Endothelial cell of umbilical vein (primary cell): ENCODE measurements around the gene TCF7. TPM values are rescaled to one million over a fixed set of nuclear protein-coding genes. Genes with fewer than 3 reads are reported as not detected.

Experiments used
- BruUV-seq: library from RNA; stranded (reverse); fragments of 400-500 nt; replicated peaks from 2 replicates; lab custom pipeline; 2021; lab: Mats Ljungman, UMichigan
- CTCF ChIA-PET: fragments of 300-600, 350-600 bp; sonication (Branson Sonifier 250); formaldehyde crosslinking; loops from one replicate; lab custom pipeline; 2021; ENCODE audit warnings: antibody characterized with exemption, inconsistent platforms; lab: Charles Lee
- POLR2A ChIA-PET: fragments of 300-600, 350-600 bp; sonication (Branson Sonifier 250); formaldehyde crosslinking; loops from one replicate; lab custom pipeline; 2021; ENCODE audit warnings: antibody characterized with exemption, inconsistent platforms; lab: Charles Lee
- DNase-seq: peaks from one replicate; pipeline ENCODE4 v3.0.0-alpha.2; 2011; ENCODE audit warnings: low read depth, low spot score
- FAIRE-seq: peaks from 2 replicates; lab custom pipeline; 2011; peaks lifted over from hg19 to GRCh38; lab: Jason Lieb, UNC
- H2AFZ ChIP-seq: 2 replicates; pipeline ENCODE4 v1.6.0; 2012; ENCODE audit warnings: low read depth, low read length, control low read depth, inconsistent platforms
- H3K27ac ChIP-seq: 2 replicates; pipeline ENCODE4 v1.5.1; 2011; ENCODE audit warnings: low read depth, mild to moderate bottlenecking, control low read depth, low read length, moderate library complexity; ENCODE audit not compliant: insufficient read depth
- H3K27me3 ChIP-seq, 2 experiments: 2 replicates each; pipeline versions ENCODE4 v1.6.0 to v1.6.1; 2011; ENCODE audit warnings: low read length in 2 of 2, mixed read lengths in 1 of 2; ENCODE audit not compliant: control insufficient read depth in 2 of 2, insufficient read depth in 2 of 2
- H3K36me3 ChIP-seq, 2 experiments: 2 replicates in 1 of 2; 3 replicates in 1 of 2; pipeline ENCODE4 v1.5.1; 2011; ENCODE audit warnings: low read length in 2 of 2, mild to moderate bottlenecking in 1 of 2, moderate library complexity in 1 of 2; ENCODE audit not compliant: control insufficient read depth in 2 of 2, insufficient read depth in 2 of 2; ENCODE audit errors: extremely low read depth in 1 of 2
- H3K4me1 ChIP-seq: 3 replicates; pipeline ENCODE4 v1.5.1; 2011; ENCODE audit warnings: mild to moderate bottlenecking, low read length; ENCODE audit not compliant: control insufficient read depth, insufficient read depth; ENCODE audit errors: extremely low read depth
- H3K4me2 ChIP-seq: 2 replicates; pipeline ENCODE4 v1.6.1; 2011; ENCODE audit warnings: low read length, control low read depth, mixed read lengths; ENCODE audit not compliant: insufficient read depth
- H3K4me3 ChIP-seq, 3 experiments: fragments of 200-600 bp in 1 of 3; sonication (generic), shearing (Covaris generic) in 1 of 3; replicated peaks in 1 of 3; 2 replicates each; pipeline ENCODE4 v1.5.1; 2011 to 2016; ENCODE audit warnings: control low read depth in 3 of 3, low read length in 3 of 3, mild to moderate bottlenecking in 2 of 3, inconsistent platforms in 1 of 3, low read depth in 1 of 3, moderate library complexity in 1 of 3; ENCODE audit not compliant: insufficient read depth in 1 of 3
- H3K79me2 ChIP-seq: 2 replicates; pipeline ENCODE4 v1.6.0; 2012; ENCODE audit warnings: low read length, inconsistent platforms; ENCODE audit not compliant: control insufficient read depth, insufficient read depth
- H3K9ac ChIP-seq: replicated peaks from 2 replicates; pipeline ENCODE3; 2011; ENCODE audit warnings: low read length, control low read depth; ENCODE audit not compliant: insufficient read depth; ENCODE audit errors: extremely low read depth
- H3K9me1 ChIP-seq: replicated peaks from 3 replicates; pipeline ENCODE4 v1.6.0; 2011; ENCODE audit warnings: mild to moderate bottlenecking, low read length; ENCODE audit not compliant: control insufficient read depth, insufficient read depth; ENCODE audit errors: extremely low read depth
- H3K9me3 ChIP-seq: replicated peaks from 2 replicates; pipeline ENCODE4 v1.5.1; 2012; ENCODE audit warnings: low read length, inconsistent platforms; ENCODE audit not compliant: control insufficient read depth, insufficient read depth
- H4K20me1 ChIP-seq: replicated peaks from 2 replicates; pipeline ENCODE3; 2011; ENCODE audit warnings: mild to moderate bottlenecking, low read length; ENCODE audit not compliant: control insufficient read depth, insufficient read depth; ENCODE audit errors: extremely low read depth
- FOS ChIP-seq: IDR thresholded peaks from 2 replicates; pipeline ENCODE4 v1.6.1; 2011; ENCODE audit warnings: mild to moderate bottlenecking, low read length, moderate library complexity, borderline replicate concordance; ENCODE audit not compliant: insufficient read depth
- JUN ChIP-seq: IDR thresholded peaks from 2 replicates; pipeline ENCODE4 v1.6.1; 2011; ENCODE audit warnings: borderline replicate concordance, low read depth; ENCODE audit not compliant: insufficient read length, insufficient read depth
- MYC ChIP-seq: IDR thresholded peaks from one replicate; pipeline ENCODE4 v1.6.1; 2011; ENCODE audit warnings: mild to moderate bottlenecking, low read depth, low read length
- POLR2AphosphoS5 ChIP-seq: IDR thresholded peaks from 2 replicates; pipeline ENCODE4 v1.6.1; 2012; ENCODE audit warnings: low read depth, mild to moderate bottlenecking, control low read depth, low read length, moderate library complexity; ENCODE audit not compliant: insufficient read depth
- dilution Hi-C: fragments of 300-500 bp; cut with MboI; formaldehyde crosslinking; loops from one replicate; pipeline ENCODE4 v1.15.0; 2019; ENCODE audit warnings: low sequenced_read_pairs; ENCODE audit not compliant: extremely low pct_ligation_motif_present
- intact Hi-C: fragments of 100-400 bp; cut with micrococcal nuclease; formaldehyde crosslinking; loops from one replicate; pipeline ENCODE4 v1.10.0; 2022
- polyA plus RNA-seq, 4 experiments: library from polyadenylated mRNA; depleted of rRNA in 3 of 4; stranded (reverse) in 3 of 4; unstranded in 1 of 4; fragments of >200 nt; gene quantifications; 2 replicates each; pipeline versions ENCODE4 v1.2.1 to v1.2.3, GENCODE V29; 2011 to 2012; ENCODE audit warnings: missing spikeins in 1 of 4
- total RNA-seq: library from RNA; stranded (reverse); gene quantifications from 2 replicates; pipeline ENCODE4 v1.2.3, GENCODE V29; 2021
- TF ChIP-seq, protein P1 (sequence below), 2 donors: IDR thresholded peaks; 1 replicate in 1 of 2; 2 replicates in 1 of 2; pipeline ENCODE4 v1.5.1; 2011; ENCODE audit warnings: low read length in 2 of 2, mild to moderate bottlenecking in 2 of 2, moderate library complexity in 2 of 2, control low read depth in 1 of 2, inconsistent platforms in 1 of 2, low read depth in 1 of 2; ENCODE audit not compliant: insufficient read depth in 1 of 2; ENCODE audit errors: extremely low read depth in 1 of 2
- TF ChIP-seq, protein P2 (sequence below): IDR thresholded peaks from 2 replicates; pipeline ENCODE4 v1.6.1; 2011; ENCODE audit not compliant: insufficient read depth, insufficient read length

Gene TCF7
- total and polyA plus RNA-seq, 2 donors (not counting 3 experiments of a cell fraction or from before 2014, with no cell fraction given) = 1.8 to 2.5 TPM

DNA sequence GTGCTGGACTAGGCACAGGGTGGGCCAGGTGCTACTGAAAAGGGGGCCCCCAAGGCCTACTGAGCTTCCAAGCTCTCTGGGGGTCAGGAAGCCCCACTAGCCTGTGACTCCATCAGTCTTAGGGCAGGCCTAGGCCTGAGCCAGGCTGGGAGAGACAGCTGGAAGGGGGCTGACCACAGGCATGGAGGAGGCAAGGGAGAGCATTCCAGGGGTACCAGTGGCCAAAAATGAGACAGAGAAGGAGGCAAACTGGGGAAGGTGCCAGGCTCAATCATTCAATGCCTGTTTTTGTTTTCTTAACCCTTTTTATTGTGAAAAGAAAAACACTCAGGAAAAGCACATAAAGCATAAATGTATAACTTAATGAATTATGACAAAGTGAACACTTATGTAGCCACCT lies 26.2 kb upstream of the TCF7 start:
- no peak overlapping the region for H3K27ac ChIP-seq
- H3K9me3 ChIP-seq = no peaks in the 10 kb centered on the region
- FAIRE-seq (no peak), DNase-seq (no peak)
- intact Hi-C loops (no loop called here), dilution Hi-C loops (no loop called here)
- no peak overlapping the region for H3K4me3 ChIP-seq
- H3K9ac ChIP-seq = no peak overlapping the region
- H3K27me3 ChIP-seq = peaks cover 9 to 10% of the 10 kb centered on the region in 2 experiments
- no peaks in the 10 kb centered on the region for H3K4me1 ChIP-seq
- H3K79me2 ChIP-seq = no peaks in the 10 kb centered on the region
- POLR2A ChIA-PET = no interaction called here
- CTCF ChIA-PET = interaction anchor here (1.9 to 2.6 kb wide), 3 partner anchors 13 to 49 kb away, joined by 4 to 14 read pairs (median 9); no protein-coding TSS in a partner anchor
- no peaks in the 10 kb centered on the region for H3K9me1 ChIP-seq
- no peak overlapping the region for H3K4me2 ChIP-seq
- no peak for TF ChIP-seq JUN
- TF ChIP-seq, protein P1, sequence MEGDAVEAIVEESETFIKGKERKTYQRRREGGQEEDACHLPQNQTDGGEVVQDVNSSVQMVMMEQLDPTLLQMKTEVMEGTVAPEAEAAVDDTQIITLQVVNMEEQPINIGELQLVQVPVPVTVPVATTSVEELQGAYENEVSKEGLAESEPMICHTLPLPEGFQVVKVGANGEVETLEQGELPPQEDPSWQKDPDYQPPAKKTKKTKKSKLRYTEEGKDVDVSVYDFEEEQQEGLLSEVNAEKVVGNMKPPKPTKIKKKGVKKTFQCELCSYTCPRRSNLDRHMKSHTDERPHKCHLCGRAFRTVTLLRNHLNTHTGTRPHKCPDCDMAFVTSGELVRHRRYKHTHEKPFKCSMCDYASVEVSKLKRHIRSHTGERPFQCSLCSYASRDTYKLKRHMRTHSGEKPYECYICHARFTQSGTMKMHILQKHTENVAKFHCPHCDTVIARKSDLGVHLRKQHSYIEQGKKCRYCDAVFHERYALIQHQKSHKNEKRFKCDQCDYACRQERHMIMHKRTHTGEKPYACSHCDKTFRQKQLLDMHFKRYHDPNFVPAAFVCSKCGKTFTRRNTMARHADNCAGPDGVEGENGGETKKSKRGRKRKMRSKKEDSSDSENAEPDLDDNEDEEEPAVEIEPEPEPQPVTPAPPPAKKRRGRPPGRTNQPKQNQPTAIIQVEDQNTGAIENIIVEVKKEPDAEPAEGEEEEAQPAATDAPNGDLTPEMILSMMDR (IDR thresholded peaks at IDR 0.05; ENCODE audit: extremely low read depth in 1 of 2, insufficient read depth in 1 of 2, low read depth in 1 of 2, low read length in 2 of 2) = no peak
- no peak for TF ChIP-seq FOS
- TF ChIP-seq, protein P2, sequence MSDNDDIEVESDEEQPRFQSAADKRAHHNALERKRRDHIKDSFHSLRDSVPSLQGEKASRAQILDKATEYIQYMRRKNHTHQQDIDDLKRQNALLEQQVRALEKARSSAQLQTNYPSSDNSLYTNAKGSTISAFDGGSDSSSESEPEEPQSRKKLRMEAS = no peak
- TF ChIP-seq POLR2AphosphoS5 = no peak
- TF ChIP-seq MYC = no peak
- no peaks in the 10 kb centered on the region for H3K36me3 ChIP-seq
- BruUV-seq = no TSS peak
- no peaks in the 10 kb centered on the region for H4K20me1 ChIP-seq
- H2AFZ ChIP-seq = no peak overlapping the region
